ENCODE results near the gene GTF3A. TPM values are rescaled to one million over a fixed set of nuclear protein-coding genes. Genes with fewer than 3 reads are reported as not detected.

The GTF3A gene
- total and polyA plus RNA-seq, 2 of the 8 experiments (the other 6 are each of a cell fraction or from before 2014, with no cell fraction given), result 41.6 to 96.5 TPM

GRCh38 chr13:27393101-27393500 is 31.3 kb upstream of the GTF3A start:
- Histone ChIP-seq H3K9ac (replicated peaks in 1 of 4; ENCODE audit: extremely low read depth in 1 of 4, low read depth in 3 of 4, low read length in 3 of 4) (no peak overlapping the region), H3K23ac (ENCODE audit: insufficient read length) (no peak overlapping the region), H3K36me3 (ENCODE audit: control insufficient read depth in 2 of 4, insufficient read depth in 4 of 4, low read length in 3 of 4) (no peaks in the 10 kb centered on the region), H4K91ac (replicated peaks; ENCODE audit: insufficient read length, low read length) (no peak overlapping the region), H3K14ac (ENCODE audit: insufficient read length) (no peak overlapping the region), H2BK20ac (ENCODE audit: low read length) (no peak overlapping the region), H2BK120ac (replicated peaks; ENCODE audit: low read depth, low read length) (no peak overlapping the region), H2BK12ac (ENCODE audit: low read depth, low read length) (no peak overlapping the region), H2AK5ac (ENCODE audit: low read depth, low read length) (no peak overlapping the region), H2BK5ac (ENCODE audit: low read depth, low read length) (no peak overlapping the region), H3K79me2 (ENCODE audit: control insufficient read depth in 1 of 2, insufficient read depth in 2 of 2, low read length in 2 of 2) (no peaks in the 10 kb centered on the region), H3K79me1 (ENCODE audit: low read depth, low read length) (no peaks in the 10 kb centered on the region), H3K4ac (replicated peaks; ENCODE audit: insufficient read length, low read depth, low read length) (no peak overlapping the region), H4K20me1 (replicated peaks in 1 of 2; ENCODE audit: control insufficient read depth in 1 of 2, insufficient read depth in 2 of 2, low read length in 2 of 2) (no peaks in the 10 kb centered on the region), H3K27ac (ENCODE audit: low read depth, low read length) (no peak overlapping the region), H4K5ac (ENCODE audit: insufficient read length, low read depth, low read length) (no peak overlapping the region), H3K27me3 (replicated peaks in 1 of 4; ENCODE audit: control insufficient read depth in 3 of 4, extremely low read depth in 1 of 4, insufficient read depth in 3 of 4, low read length in 3 of 4) (no peaks in the 10 kb centered on the region), H3K4me1 (replicated peaks in 1 of 4; ENCODE audit: control insufficient read depth in 3 of 4, insufficient read depth in 4 of 4, low read length in 3 of 4) (no peaks in the 10 kb centered on the region), H3K4me2 (ENCODE audit: insufficient read depth in 1 of 2, low read depth in 2 of 2, low read length in 2 of 2) (no peak overlapping the region), H3K4me3 (ENCODE audit: extremely low read depth in 1 of 4, insufficient read depth in 2 of 4, low read depth in 3 of 4, low read length in 4 of 4) (no peak overlapping the region), H3K9me3 (ENCODE audit: insufficient read depth in 2 of 2, low read depth in 1 of 2, low read length in 1 of 2) (no peaks in the 10 kb centered on the region), H3K23me2 (ENCODE audit: low read depth, low read length) (no peaks in the 10 kb centered on the region), H3K56ac (replicated peaks; ENCODE audit: insufficient read length, low read depth, low read length) (no peak overlapping the region), H4K8ac (ENCODE audit: extremely low read depth, insufficient read depth, low read length) (no peak overlapping the region), H2AFZ (ENCODE audit: low read length) (no peak overlapping the region), H3K18ac (ENCODE audit: extremely low read depth, low read length) (no peak overlapping the region), H2BK15ac (ENCODE audit: low read length) (no peak overlapping the region)
- ChIA-PET POLR2A (ENCODE audit: partially characterized antibody) (interaction anchor here (0.7 kb wide), 1 partner anchor 12 kb away, joined by 3 read pairs; no protein-coding TSS in a partner anchor), CTCF (ENCODE audit: partially characterized antibody) (interaction anchor here (0.6 to 2.9 kb wide), 7 partner anchors 9 to 167 kb away, joined by 3 to 8 read pairs (median 4); no protein-coding TSS in a partner anchor)
- FAIRE-seq, result no peak
- 81% methylated on average over 4 of the region's 4 CpGs; no CpG with 5 or more reads in 1 of the 2 experiments for WGBS, 2 experiments (ENCODE audit: extremely low coverage in 1 of 2, insufficient coverage in 1 of 2, insufficient read length in 1 of 2, insufficient replicate concordance in 2 of 2, low coverage in 1 of 2, low lambda C conversion rate in 2 of 2, missing lambda C conversion rate in 1 of 2)
- no peak for DNase-seq (ENCODE audit: low read depth in 1 of 2, low spot score in 2 of 2)
- TF ChIP-seq TCF12 (IDR thresholded peaks at IDR 0.05; ENCODE audit: low read depth, low read length) (no peak), SIX5 (IDR thresholded peaks at IDR 0.05; ENCODE audit: low read depth, low read length) (no peak), NANOG (IDR thresholded peaks at IDR 0.05; ENCODE audit: insufficient read depth, low read depth, low read length, poor library complexity, severe bottlenecking) (no peak), EGR1 (IDR thresholded peaks at IDR 0.05; ENCODE audit: borderline replicate concordance, low read depth, low read length) (no peak), POLR2AphosphoS5 (IDR thresholded peaks at IDR 0.05; ENCODE audit: low read depth, low read length) (no peak), CBX5 (IDR thresholded peaks at IDR 0.05; ENCODE audit: low read depth, low read length) (no peak), JUND (IDR thresholded peaks at IDR 0.05; ENCODE audit: low read length) (no peak), CEBPB (IDR thresholded peaks at IDR 0.05; ENCODE audit: low read depth, low read length) (no peak), ZNF274 (IDR thresholded peaks at IDR 0.05; ENCODE audit: borderline replicate concordance, extremely low read depth, low read length) (no peak), SP4 (IDR thresholded peaks at IDR 0.05; ENCODE audit: low read length) (no peak), KDM4A (IDR thresholded peaks at IDR 0.05; ENCODE audit: low read depth, low read length, severe bottlenecking) (no peak), CTBP2 (IDR thresholded peaks at IDR 0.05; ENCODE audit: borderline replicate concordance, insufficient read depth, insufficient read length, low read length) (no peak), RBBP5 (IDR thresholded peaks at IDR 0.05; ENCODE audit: borderline replicate concordance, low read depth, low read length) (no peak)
- TF ChIP-seq, protein P1, sequence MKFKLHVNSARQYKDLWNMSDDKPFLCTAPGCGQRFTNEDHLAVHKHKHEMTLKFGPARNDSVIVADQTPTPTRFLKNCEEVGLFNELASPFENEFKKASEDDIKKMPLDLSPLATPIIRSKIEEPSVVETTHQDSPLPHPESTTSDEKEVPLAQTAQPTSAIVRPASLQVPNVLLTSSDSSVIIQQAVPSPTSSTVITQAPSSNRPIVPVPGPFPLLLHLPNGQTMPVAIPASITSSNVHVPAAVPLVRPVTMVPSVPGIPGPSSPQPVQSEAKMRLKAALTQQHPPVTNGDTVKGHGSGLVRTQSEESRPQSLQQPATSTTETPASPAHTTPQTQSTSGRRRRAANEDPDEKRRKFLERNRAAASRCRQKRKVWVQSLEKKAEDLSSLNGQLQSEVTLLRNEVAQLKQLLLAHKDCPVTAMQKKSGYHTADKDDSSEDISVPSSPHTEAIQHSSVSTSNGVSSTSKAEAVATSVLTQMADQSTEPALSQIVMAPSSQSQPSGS (IDR thresholded peaks at IDR 0.05; ENCODE audit: low read length), result no peak
